AML-193 (cell line): ENCODE results near the gene STYXL2.

Source experiments
- DNase-seq, 2 experiments: peaks; one replicate each; lab custom pipeline; 2025; lab: John Stamatoyannopoulos, UW

The STYXL2 gene

DNA sequence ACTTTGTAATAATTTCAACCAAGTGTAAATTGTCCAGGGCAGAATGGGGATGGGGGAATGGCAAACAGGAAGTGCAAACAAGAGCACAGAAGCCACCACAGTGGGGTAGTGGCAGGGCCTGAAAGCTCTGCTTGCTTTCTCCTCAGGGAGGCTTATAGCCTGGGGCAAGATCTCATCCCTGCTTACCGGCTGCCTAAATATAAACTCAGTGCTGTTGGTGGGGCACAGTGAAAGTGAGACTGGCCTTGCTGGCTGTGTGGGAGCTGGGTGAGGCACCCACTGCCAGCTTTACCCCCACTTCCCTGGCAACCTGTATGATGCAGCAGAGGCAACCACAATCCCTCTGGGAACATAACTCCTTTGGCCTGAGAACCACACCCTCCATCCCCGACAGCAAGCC, 15.2 kb downstream of the STYXL2 start:
- no peak for DNase-seq

DNA sequence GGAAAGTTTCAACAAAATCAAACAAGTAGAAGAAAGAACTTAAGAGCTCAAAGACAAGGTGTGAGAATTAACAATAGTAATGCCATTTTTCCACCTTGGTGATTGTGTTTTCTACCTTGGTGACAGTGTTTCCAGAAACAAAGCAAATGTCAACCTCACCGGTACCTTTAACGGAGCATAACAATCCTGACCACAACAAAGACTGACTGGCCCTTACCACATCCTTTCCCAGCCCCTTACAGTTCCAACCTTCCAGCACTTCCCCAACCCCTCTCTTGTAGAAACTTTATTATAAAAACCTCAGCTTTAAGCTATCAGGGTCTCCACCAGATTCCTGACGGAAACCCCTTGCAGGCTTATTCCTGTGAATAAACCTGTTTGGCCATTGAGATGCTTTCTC, 16.7 kb downstream of the STYXL2 start:
- DNase-seq, result no peak

DNA sequence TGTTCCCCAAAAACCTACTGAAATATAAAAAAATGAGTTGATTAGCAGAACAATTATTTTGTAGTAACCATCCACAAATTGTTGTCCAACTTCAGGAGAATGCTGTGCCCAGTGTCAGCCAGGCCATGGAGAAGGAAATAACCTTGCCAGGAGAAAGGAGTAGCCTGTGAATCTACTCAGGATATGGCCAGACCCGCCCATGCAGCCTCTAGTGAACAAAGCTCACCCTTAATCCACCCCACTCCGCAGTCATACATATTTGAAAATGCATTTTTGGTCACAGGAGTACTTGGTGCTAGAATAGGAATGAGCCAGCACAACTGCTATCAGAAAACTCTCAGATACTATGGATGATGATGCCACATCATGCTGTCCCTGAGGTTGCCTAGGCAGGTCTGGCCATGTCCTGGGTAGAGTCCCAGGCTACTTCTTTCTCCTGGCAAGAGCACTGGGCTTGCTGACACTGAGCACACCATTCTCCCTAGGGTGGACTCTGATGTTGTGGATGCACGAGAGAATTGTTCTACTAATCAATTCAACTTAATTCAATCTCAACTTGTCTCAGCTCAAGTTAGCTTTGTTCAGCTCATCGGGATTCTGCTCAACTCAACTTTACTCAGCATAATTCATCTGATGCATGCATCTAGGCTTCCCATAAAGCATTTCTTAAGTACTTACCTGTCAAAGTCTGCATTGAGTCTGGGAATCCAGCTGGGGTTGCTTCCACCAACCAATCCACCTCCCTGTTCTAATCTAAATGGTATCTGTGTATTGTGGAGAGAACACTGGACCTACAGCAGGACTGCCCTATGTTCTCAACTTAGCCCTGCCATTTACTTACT, 18.2 kb downstream of the STYXL2 start:
- DNase-seq, result no peak

DNA sequence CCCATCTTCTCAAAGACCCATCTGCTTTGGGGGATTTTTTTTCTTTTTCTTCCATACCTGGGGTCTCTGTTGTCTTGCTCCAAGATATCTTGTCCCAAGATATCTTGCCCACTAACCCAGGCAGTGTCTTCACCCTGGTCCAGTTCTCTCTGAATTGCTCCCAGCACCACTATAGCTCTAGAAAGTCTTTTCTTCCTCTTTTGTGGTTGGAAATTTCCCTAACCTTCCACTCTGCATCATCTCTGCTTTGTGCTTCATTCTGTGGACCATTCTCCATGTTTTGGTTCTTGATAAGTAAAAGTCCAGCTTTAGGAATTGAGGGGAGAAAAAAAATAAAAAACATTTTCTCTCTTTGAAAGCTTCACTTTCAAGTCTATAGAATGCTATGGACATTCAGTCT, 20.9 kb downstream of the STYXL2 start:
- DNase-seq, result no peak

DNA sequence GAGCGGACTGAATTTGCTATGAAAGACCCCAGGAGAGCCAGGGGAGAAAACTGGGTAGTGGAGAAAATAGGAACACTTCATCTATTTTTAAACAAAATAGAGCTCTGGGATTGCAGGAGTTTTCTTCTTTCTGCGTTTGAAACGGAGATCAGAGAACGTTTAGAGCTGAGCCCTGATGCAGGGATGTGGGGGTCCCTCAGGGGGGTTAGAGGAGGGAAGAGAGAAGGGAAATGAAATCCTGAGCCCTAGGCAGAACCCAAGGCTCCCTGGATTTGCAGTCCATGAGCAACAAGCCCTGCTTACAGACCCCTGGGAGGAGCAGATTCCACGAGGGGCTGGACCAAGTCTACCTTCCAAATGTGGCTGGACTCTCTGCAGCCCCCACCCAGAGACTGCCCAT, 21.8 kb downstream of the STYXL2 start:
- no peak for DNase-seq

DNA sequence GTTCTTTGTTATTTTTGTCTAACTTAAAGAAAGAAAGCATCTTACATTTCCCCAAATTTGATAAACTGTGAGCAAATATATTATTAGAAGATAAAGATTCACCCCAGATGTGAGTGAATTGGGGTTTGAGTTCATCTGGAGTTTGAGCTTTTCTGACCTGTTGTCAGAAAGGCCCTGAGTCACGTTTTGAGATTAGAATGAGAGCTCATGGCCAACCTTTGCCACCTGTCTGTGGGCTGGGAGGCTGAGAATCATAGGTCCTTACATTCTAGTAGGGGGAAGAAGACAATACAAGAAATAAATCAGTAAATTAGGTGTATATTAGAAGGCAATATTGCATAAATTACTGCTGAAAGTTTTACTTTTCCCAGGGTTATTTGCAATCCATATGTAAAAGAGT, 22.3 kb downstream of the STYXL2 start:
- no peak for DNase-seq

DNA sequence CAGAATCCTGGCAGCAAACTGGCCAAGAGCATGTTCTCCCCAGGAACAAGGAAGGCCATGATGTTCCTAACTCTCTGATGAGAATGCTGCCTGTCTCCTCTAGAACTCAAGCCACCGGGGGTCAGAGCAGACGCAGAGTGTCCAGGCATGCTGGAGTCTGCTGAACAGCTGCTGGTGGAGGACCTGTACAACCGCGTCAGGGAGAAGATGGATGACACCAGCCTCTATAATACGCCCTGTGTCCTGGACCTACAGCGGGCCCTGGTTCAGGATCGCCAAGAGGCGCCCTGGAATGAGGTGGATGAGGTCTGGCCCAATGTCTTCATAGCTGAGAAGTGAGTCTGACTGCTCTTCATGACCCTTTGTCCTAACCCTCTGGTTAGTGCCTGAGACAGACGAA, 23.4 kb downstream of the STYXL2 start:
- no peak for DNase-seq

DNA sequence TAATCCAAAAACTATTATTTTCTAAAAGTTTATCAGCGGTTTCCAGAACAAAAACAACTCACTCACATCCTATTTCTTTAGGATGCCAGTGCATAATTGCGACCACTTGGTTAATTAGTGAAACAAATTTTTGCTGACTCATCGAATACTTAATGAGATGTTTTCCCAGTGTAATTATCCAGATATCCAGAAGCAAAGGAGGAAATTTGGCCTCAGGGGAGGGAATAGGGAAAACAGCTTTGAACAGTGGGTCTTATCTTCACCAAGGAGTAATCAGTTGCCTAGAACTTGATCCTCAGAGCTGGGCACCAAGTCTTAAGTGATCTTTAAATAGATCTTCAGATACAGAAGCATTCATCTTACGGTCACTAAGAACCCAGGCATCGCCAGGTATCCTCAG, 24.3 kb downstream of the STYXL2 start:
- no peak for DNase-seq

DNA sequence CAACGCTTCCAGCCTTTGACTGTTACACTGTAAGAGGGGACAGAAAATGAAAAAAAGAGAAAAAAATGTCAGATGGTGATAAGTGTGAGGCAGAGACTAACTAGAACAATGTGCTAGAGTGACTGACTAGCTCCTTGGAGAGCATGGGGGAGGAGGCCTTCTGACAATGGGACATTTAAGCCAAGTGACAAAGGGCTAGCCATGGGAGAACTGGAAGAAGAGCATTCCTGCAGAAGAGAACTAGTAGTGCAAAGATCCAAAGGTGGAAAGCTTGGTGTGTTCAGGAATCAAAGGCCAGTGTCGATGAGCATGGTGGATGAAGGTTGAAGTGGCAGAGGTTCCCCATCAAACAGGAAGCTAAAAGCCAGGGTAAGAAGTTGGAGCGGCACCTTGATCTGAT, 25.8 kb downstream of the STYXL2 start:
- no peak for DNase-seq

DNA sequence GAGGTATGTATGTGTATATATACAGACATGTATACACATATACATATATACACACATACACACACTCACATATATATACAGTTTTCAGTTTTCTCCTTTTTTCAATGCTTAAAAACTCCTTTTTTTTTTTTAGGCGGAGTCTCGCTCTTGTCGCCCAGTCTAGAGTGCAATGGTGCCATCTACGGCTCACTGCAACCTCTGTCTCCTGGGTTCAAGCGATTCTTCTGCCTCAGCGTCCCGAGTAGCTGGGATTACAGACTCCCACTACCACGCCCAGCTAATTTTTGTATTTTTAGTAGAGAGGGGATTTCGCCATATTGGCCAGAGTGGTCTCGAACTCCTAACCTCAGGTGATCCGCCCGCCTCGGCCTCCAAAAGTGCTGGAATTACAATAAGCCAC, 27.0 kb downstream of the STYXL2 start:
- no peak for DNase-seq

DNA sequence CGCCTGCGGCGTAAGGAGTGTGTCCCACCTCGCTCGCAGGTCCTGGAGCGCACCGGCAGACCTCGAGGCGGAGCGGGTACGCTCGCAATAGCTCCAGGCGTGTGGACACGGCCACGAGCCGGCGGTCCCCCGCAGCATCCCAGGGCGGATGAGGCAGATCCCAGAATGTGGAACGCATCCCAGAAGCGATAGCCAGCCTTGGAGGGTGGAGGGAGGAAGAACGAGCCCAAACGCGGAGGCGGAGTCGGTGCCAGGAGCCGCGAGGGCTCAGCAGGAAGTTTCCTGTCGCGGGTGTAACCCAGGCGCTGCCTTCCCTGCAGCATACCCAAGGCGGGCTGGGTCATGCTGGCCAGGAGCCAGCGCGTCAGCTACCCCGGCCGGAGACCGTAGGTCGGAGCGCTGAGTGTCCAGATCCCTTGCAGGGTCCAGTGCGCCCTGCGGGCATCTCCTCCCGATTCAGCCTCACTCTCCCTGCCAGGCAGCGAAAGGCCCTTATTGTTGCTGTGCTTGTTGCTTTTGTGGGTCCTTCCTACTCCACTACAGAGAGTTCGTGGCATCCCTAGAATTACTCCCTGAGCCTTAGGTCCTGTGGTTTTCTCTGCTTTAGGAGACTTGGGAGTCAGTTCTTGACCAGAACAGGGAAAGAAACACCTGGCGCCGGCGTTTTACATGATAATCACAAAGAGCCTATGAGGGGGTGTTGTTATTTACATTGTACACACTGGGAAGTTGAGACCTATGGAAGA, 27.7 kb downstream of the STYXL2 start:
- DNase-seq, result no peak

DNA sequence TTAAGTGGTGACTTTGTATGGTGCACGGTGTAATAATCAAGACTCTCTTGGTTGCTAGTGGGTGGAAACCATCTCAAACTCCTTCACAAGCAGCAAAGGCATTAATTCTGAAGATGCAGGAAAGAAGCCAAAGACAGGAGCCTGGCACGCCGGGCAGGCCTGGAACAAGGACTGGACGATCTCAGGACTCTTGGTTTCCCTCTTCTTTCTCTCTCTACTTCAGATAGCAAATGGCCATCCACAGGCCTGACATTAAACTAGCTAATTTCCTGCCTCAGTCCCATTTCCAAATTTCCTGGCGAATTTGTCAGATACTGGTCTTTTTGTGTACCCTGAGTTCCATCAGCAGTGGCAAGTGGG, 28.2 kb downstream of the STYXL2 start:
- no peak for DNase-seq

DNA sequence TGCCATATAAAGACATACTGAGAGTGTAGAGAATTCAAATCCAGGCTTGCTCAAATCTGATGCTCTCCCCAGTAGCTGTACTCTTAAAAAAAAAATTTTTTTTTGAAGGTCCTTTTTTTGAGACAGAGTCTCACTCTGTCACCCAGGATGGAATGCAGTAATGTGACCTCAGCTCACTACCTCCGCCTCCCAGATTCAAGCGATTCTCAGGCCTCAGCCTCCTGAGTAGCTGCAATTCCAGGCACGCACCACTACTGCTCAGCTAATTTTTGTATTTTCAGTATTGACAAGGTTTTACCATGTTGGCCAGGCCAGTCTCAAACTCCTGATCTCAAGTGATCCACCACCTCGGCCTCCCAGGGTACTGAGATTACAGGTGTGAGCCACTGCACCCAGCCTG, 28.7 kb downstream of the STYXL2 start:
- DNase-seq, result no peak

DNA sequence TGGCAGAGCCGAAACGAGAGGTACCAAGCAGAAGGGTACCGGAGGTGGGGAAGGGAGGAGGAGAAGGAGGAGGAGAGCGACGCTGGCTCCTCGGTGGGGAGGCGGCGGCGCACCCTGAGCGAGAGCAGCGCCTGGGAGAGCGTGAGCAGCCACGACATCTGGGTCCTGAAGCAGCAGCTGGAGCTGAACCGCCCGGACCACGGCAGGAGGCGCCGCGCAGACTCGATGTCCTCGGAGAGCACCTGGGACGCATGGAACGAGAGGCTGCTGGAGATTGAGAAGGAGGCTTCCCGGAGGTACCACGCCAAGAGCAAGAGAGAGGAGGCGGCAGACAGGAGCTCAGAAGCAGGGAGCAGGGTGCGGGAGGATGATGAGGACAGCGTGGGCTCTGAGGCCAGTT, 32.4 kb downstream of the STYXL2 start:
- DNase-seq, result no peak

DNA sequence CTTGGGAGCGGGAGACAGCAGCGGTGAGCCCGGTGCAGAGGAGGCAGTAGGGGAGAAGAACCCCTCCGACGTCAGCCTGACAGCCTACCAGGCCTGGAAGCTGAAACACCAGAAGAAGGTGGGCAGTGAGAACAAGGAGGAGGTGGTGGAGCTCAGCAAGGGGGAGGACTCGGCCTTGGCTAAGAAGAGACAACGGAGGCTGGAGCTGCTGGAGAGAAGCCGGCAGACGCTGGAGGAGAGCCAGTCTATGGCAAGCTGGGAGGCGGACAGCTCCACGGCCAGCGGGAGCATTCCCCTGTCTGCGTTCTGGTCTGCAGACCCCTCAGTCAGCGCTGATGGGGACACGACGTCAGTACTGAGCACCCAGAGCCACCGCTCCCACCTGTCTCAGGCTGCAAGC, 32.9 kb downstream of the STYXL2 start:
- no peak for DNase-seq

DNA sequence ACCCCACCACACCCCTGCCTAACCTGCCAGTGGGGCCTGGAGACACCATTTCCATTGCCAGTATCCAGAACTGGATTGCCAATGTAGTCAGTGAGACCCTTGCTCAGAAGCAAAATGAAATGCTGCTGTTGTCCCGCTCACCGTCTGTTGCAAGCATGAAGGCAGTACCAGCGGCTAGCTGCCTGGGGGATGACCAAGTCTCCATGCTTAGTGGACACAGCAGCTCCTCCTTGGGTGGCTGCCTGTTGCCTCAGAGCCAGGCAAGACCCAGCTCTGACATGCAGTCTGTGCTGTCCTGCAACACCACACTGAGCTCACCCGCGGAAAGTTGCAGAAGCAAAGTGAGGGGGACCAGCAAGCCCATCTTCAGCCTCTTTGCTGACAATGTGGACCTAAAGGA, 33.4 kb downstream of the STYXL2 start:
- DNase-seq, result no peak

DNA sequence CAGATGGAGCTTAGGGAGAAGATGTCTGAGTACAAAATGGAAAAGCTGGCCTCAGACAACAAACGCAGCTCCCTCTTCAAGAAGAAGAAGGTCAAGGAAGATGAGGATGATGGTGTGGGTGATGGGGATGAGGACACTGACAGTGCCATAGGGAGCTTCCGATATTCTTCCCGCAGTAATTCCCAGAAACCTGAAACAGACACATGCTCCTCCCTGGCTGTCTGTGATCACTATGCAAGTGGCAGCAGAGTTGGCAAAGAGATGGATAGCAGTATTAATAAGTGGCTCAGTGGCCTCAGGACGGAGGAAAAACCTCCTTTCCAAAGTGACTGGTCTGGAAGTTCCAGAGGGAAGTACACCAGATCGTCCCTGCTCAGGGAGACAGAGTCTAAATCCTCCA, 33.8 kb downstream of the STYXL2 start:
- DNase-seq, result no peak

DNA sequence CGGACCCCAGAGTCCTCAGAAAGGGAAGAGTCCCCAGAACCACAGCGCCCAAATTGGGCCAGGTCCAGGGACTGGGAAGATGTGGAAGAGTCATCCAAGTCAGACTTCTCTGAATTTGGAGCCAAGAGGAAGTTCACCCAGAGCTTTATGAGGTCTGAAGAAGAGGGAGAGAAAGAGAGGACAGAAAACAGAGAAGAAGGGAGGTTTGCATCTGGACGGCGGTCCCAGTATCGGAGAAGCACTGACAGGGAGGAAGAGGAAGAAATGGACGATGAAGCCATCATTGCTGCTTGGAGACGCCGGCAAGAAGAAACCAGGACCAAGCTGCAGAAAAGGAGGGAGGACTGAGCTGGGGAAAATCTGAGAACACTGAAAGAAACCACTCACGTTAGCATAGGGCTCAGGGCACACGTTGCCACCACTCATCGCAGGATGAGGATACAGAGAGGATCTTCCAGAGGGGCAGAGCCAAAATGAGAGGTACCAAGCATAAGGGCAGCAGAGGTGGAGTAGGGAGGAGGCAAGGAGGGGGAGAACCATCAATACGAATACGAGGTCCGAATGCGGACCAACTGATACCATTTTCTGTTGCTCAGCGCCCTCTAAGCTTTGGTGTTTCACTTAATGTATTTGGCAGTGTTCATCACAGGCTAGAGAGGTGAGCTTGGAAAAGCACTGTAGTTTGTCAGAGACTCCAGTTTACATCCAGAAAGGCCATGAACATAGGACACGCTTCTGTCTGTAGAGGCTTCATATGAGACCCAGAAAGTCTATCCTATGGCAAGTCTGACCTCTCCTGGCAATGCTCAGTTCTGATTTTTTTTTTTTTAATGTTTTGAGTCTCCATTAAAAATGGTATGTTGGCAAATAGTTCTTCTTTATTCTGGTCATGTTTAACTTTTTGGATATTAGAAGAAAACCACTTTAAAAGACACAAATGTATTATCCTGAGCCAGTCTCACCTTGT, 34.7 kb downstream of the STYXL2 start:
- no peak for DNase-seq

DNA sequence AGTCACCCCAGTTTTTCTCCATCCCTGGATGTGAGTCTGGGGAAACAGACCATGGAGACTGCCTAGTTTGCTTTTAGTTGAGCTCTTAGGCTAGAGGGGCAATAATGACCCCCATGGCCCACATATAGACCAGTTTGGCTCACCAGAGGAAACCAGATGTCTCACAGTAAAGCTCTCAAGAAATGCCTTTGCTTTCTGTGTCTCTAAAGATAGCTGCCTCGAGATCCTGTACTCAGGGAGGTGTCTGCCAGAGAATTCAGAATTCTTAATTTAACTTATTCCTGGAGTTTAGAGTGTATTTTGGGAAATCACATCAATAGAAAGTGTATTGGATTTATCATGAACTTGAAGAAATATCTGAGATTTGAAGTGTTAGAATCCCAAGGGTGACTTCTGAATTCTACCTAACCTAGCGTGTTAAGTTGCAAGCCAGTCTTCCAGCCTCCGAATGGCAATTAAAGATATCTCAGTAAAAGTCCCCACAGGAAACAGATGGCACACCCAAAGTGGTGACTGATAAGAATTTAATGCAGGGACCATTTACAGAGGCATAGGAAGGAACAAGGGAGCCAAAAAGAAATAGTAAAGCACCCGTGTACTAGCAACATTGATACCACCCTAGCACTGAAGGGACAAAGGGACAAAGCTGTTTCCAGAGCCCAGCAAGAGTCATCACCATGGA, 37.1 kb downstream of the STYXL2 start:
- DNase-seq, result no peak

DNA sequence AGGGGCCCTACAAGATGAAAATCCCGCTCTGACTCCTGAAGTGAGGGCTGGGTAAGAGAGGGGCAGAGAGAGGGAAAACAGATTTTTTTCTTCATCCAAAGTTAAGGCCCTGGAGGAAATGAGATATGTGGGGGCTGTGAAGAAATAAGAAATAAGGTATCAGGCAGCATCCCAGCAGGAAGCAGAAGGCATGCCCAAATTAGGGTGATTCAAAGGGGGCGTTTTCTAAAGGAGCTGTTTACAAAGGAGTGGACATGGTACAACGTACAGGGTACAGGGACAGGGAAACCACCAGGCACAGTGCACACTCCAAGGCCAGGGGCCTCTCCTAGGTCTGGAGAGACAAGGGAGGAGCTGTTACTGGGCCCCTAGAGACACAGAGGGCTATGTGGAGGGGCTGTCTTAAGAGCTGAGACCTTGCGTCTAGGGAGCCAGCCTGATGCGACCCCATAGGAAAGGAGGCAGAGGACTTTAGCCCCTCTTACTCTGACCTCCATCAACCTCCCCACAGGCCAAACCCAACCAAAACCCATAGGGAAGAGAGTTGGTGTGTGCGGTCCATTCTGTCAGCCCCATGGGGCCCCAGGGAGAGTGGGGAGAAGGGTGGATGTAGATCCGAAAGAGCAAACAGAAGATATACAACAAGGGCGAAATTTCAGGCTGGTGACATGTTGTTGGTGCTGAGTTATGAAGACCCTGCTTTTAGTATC, 38.6 kb downstream of the STYXL2 start:
- no peak for DNase-seq

DNA sequence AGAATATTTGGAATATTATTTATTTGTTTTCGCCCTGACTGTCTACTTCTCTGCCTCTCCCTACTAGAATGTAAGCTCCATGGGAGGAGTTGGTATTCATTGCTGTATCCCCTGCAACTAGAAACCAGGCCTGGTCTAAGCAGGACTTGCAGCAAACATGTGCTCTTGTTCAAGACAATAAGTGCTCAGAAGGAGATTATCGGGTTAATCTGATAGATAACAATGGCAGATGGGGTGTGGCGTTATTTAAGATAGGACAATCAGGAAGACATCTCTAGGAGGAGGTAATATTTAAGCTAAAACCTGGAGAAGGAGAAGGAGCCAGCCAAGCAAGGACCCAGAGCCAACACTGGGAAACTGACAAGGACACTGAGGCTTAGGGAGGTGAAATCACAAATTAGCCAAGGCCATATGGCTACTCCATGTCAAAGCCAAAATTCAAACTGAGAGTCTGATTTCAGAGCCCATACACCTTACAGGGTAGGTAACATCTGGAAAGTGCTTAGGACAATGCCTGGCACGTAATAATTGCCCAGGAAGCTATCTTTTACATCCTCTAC, 41.5 kb downstream of the STYXL2 start:
- no peak for DNase-seq
